Measurements from ENCODE around the gene CAPRIN1. TPM values are rescaled to one million over a fixed set of nuclear protein-coding genes. Genes with fewer than 3 reads are reported as not detected.

The CAPRIN1 gene
- total and polyA plus RNA-seq, 8 donors, result 196 to 263 (median 250) TPM

DNA sequence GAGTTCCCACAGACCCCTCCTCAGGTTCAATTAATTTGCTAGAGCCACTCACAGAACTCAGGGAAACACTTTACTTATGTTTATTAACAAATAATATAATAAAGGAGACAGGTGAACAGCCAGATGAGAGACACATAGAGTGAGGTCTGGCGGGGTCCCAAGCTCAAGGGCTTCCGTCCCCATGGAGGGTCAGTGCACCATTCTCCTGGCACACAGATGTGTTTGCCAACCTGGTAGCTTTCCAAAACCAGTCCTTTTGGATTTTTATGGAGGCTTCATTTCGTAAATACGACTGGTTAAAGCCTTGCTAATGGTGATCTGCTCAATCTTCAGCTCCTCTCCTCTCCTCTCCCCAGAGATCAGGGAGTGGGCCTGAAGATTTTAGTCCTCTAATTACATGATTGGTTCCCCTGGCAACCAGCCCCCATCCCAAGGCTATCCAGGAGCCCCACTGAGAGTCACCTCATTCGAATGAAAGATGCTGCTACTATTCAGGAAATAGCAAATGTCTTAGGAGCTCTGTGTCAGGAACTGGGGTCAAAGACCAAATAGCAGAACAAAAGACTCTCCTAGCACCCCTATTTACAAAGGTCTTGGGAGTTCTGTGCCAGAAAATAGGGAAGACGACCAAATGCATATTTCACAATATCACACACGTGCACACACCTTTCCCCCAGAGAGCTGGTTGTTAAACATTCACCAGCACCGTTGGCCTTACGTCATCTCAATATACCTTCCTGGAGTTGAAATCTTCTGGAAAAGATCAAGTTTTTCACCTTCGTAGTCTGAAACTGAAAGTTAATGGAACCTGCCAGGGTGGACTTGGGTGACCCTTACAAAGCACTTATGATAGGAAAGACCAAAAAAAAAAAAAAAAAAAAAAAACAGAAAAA is 23.8 kb upstream of the CAPRIN1 start:
- Histone ChIP-seq H3K9me3 (peaks cover 0 to 3% of the 10 kb centered on the region in 2 donors), H3K4me3 (no peak overlapping the region), H3K27ac (no peak overlapping the region), H3K4me1 (peaks cover 0 to 2% of the 10 kb centered on the region in 2 donors), H3K36me3 (no peaks in the 10 kb centered on the region), H3K27me3 (no peaks in the 10 kb centered on the region)
- peak; percentile 83 for ATAC-seq
- intact Hi-C loops (cut with DNase I), result no loop called here
- no peak for TF ChIP-seq CTCF (IDR thresholded peaks at IDR 0.05)
- DNase-seq, result peak in 2 of 4 donors; percentile 5 to 74

DNA sequence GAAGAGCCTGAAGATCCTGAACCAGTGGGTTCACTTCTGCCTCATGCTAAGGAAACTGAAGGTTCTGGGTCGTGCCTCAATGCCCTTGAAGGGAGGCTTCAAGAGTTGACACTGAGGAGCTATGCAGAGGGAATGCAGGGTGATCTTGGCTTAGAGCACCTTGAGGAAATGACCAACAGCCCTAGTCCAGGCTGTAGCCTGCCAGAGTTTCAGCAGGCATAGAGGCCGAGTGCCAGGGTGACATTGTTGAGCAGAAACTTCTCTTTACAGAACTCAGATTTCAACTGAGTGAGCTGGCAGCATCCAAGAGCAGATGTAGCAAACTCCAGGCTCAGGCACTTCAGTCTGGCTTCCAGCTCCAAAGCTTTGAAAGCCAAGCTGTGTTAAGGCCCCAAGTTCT is 23.1 kb upstream of the CAPRIN1 start:
- intact Hi-C loops (cut with DNase I), result no loop called here
- ATAC-seq (peak; percentile 67), DNase-seq (peak in 1 of 4 donors; percentile 9)
- Histone ChIP-seq H3K27me3 (no peaks in the 10 kb centered on the region), H3K36me3 (no peaks in the 10 kb centered on the region), H3K9me3 (no peaks in the 10 kb centered on the region), H3K4me1 (peaks cover 0 to 2% of the 10 kb centered on the region in 2 donors), H3K27ac (no peak overlapping the region), H3K4me3 (no peak overlapping the region)
- TF ChIP-seq CTCF (IDR thresholded peaks at IDR 0.05), result no peak

- ATAC-seq, result no peak
- DNase-seq, result no peak
- intact Hi-C loops (cut with DNase I), result no loop called here
- Histone ChIP-seq H3K27ac (no peak overlapping the region), H3K4me3 (no peak overlapping the region), H3K4me1 (peaks cover 0 to 2% of the 10 kb centered on the region in 2 donors), H3K36me3 (no peaks in the 10 kb centered on the region), H3K27me3 (no peaks in the 10 kb centered on the region), H3K9me3 (no peaks in the 10 kb centered on the region)
- TF ChIP-seq CTCF (IDR thresholded peaks at IDR 0.05), result no peak
Measured at GRCh38 chr11:34029176-34029575, 22.4 kb upstream of the CAPRIN1 start.

- intact Hi-C loops (cut with DNase I), result no loop called here
- no peak for TF ChIP-seq CTCF (IDR thresholded peaks at IDR 0.05)
- no peaks in the 10 kb centered on the region for H3K27me3 ChIP-seq
Measured at GRCh38 chr11:34030382-34030781, 21.1 kb upstream of the CAPRIN1 start.

DNA sequence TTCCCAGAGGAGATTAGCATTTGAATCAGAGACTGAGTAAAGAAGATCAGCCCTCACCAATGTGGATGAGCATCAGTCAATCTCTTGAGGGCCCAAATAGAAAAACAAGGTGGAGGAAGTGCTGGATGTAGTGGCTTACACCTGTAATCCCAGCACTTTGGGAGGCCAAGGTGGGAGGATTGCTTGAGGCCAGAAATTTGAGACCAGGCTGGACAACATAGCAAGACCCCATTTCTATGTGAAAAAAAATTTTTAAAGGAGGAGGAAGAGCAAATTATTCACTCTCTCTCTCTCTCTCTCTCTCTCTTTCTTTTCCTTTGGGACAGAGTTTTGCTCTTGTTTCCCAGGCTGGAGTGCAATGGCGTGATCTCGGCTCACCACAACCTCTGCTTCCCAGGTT is 18.1 kb upstream of the CAPRIN1 start:
- H3K36me3 ChIP-seq, result no peaks in the 10 kb centered on the region
- no peaks in the 10 kb centered on the region for H3K9me3 ChIP-seq
- intact Hi-C loops (cut with DNase I), result no loop called here
- H3K27ac ChIP-seq, result no peak overlapping the region
- no peaks in the 10 kb centered on the region for H3K27me3 ChIP-seq
- ATAC-seq, result no peak
- H3K4me3 ChIP-seq, result no peak overlapping the region
- DNase-seq, result no peak
- H3K4me1 ChIP-seq, result peaks cover 0 to under 1% of the 10 kb centered on the region in 2 donors
- TF ChIP-seq CTCF (IDR thresholded peaks at IDR 0.05), result no peak

More at GRCh38 chr11:34030382-34030781, 21.1 kb upstream of the CAPRIN1 start:
- no peak overlapping the region for H3K4me3 ChIP-seq
- no peak for ATAC-seq
- H3K4me1 ChIP-seq, result peaks cover 0 to 2% of the 10 kb centered on the region in 2 donors
- no peak for DNase-seq
- H3K9me3 ChIP-seq, result no peaks in the 10 kb centered on the region
- no peak overlapping the region for H3K27ac ChIP-seq
- no peaks in the 10 kb centered on the region for H3K36me3 ChIP-seq

All from left lung (tissue), 10 donors.